Measurements from ENCODE around the gene DLST. TPM values are rescaled to one million over a fixed set of nuclear protein-coding genes. Genes with fewer than 3 reads are reported as not detected.
A peak's percentile ranks its signal among the peaks of the same experiment; 100 is the strongest.

The DLST gene
- polyA plus RNA-seq, 3 donors, result 6.7 to 76.5 (median 7.3) TPM

- WGBS (ENCODE audit: insufficient coverage), result 100% methylated on average over 3 of the region's 9 CpGs
- intact Hi-C loops (cut with micrococcal nuclease), result no loop called here
- Histone ChIP-seq H3K9ac (ENCODE audit: insufficient read depth, low read length, poor library complexity, severe bottlenecking) (no peak overlapping the region), H3K9me3 (replicated peaks in 1 of 2; ENCODE audit: control insufficient read depth in 1 of 2, insufficient read depth in 1 of 2, low read length in 2 of 2) (no peaks in the 10 kb centered on the region), H3K27me3 (ENCODE audit: control insufficient read depth in 2 of 2, insufficient read depth in 2 of 2, low read length in 2 of 2) (peaks cover 3 to 19% of the 10 kb centered on the region in 2 donors), H2AFZ (ENCODE audit: insufficient read depth, low read depth, low read length, poor library complexity, severe bottlenecking) (no peak overlapping the region), H3K4me3 (replicated peaks in 1 of 3; ENCODE audit: low read depth in 2 of 3, low read length in 3 of 3) (no peak overlapping the region), H3K4me2 (replicated peaks; ENCODE audit: extremely low read depth, low read length, poor library complexity, severe bottlenecking) (no peak overlapping the region), H3K4me1 (ENCODE audit: control insufficient read depth in 1 of 2, insufficient read depth in 2 of 2, low read length in 2 of 2) (peaks cover 14 to 18% of the 10 kb centered on the region in 2 donors), H3K79me2 (ENCODE audit: insufficient read depth, low read length) (no peaks in the 10 kb centered on the region), H3K36me3 (replicated peaks in 1 of 2; ENCODE audit: control insufficient read depth in 1 of 2, insufficient read depth in 2 of 2, low read length in 2 of 2) (no peaks in the 10 kb centered on the region), H3K27ac (ENCODE audit: low read depth in 1 of 2, low read length in 2 of 2) (no peak overlapping the region), H4K20me1 (ENCODE audit: insufficient read depth, low read length) (no peaks in the 10 kb centered on the region)
- H3K9me3 Mint-ChIP-seq, result peaks cover 0 to 3% (median 0%) of the 10 kb centered on the region in 7 donors
- peaks cover 10 to 33% (median 11%) of the 10 kb centered on the region in 3 donors for H3K27me3 Mint-ChIP-seq (ENCODE audit: low read depth in 3 of 3)
- TF ChIP-seq, protein P1, sequence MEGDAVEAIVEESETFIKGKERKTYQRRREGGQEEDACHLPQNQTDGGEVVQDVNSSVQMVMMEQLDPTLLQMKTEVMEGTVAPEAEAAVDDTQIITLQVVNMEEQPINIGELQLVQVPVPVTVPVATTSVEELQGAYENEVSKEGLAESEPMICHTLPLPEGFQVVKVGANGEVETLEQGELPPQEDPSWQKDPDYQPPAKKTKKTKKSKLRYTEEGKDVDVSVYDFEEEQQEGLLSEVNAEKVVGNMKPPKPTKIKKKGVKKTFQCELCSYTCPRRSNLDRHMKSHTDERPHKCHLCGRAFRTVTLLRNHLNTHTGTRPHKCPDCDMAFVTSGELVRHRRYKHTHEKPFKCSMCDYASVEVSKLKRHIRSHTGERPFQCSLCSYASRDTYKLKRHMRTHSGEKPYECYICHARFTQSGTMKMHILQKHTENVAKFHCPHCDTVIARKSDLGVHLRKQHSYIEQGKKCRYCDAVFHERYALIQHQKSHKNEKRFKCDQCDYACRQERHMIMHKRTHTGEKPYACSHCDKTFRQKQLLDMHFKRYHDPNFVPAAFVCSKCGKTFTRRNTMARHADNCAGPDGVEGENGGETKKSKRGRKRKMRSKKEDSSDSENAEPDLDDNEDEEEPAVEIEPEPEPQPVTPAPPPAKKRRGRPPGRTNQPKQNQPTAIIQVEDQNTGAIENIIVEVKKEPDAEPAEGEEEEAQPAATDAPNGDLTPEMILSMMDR (IDR thresholded peaks at IDR 0.05), result no peak
- H3K4me3 Mint-ChIP-seq, result no peak overlapping the region
- no peaks in the 10 kb centered on the region for H3K36me3 Mint-ChIP-seq
- H3K27ac Mint-ChIP-seq, result peak overlapping the region in 1 of 7 donors; percentile 50
- no peak for DNase-seq
- peaks cover 11% of the 10 kb centered on the region for H3K4me1 Mint-ChIP-seq
Observed at GRCh38 chr14:74950795-74951442, 69.2 kb downstream of the DLST start.

GRCh38 chr14:74951443-74952179, 69.9 kb downstream of the DLST start:
- H3K4me3 ChIP-seq (replicated peaks in 1 of 3; ENCODE audit: low read depth in 2 of 3, low read length in 3 of 3), result no peak overlapping the region
- TF ChIP-seq, protein P1 (IDR thresholded peaks at IDR 0.05), result no peak
- no peaks in the 10 kb centered on the region for H3K9me3 ChIP-seq (replicated peaks in 1 of 2; ENCODE audit: control insufficient read depth in 1 of 2, insufficient read depth in 1 of 2, low read length in 2 of 2)
- H4K20me1 ChIP-seq (ENCODE audit: insufficient read depth, low read length), result no peaks in the 10 kb centered on the region
- Mint-ChIP-seq H3K36me3 (no peaks in the 10 kb centered on the region), H3K9me3 (peaks cover 0 to 3% (median 0%) of the 10 kb centered on the region in 7 donors), H3K4me1 (peaks cover 5% of the 10 kb centered on the region), H3K27ac (no peak overlapping the region), H3K4me3 (no peak overlapping the region), H3K27me3 (ENCODE audit: low read depth in 3 of 3) (peaks cover 14 to 38% (median 18%) of the 10 kb centered on the region in 3 donors)
- no peaks in the 10 kb centered on the region for H3K79me2 ChIP-seq (ENCODE audit: insufficient read depth, low read length)
- no peak overlapping the region for H2AFZ ChIP-seq (ENCODE audit: insufficient read depth, low read depth, low read length, poor library complexity, severe bottlenecking)
- H3K27me3 ChIP-seq (ENCODE audit: control insufficient read depth in 2 of 2, insufficient read depth in 2 of 2, low read length in 2 of 2), result peaks cover 3 to 23% of the 10 kb centered on the region in 2 donors
- H3K9ac ChIP-seq (ENCODE audit: insufficient read depth, low read length, poor library complexity, severe bottlenecking), result no peak overlapping the region
- intact Hi-C loops (cut with micrococcal nuclease), result no loop called here
- H3K36me3 ChIP-seq (replicated peaks in 1 of 2; ENCODE audit: control insufficient read depth in 1 of 2, insufficient read depth in 2 of 2, low read length in 2 of 2), result no peaks in the 10 kb centered on the region
- no peak for DNase-seq
- H3K4me2 ChIP-seq (replicated peaks; ENCODE audit: extremely low read depth, low read length, poor library complexity, severe bottlenecking), result no peak overlapping the region
- H3K27ac ChIP-seq (ENCODE audit: low read depth in 1 of 2, low read length in 2 of 2), result no peak overlapping the region
- WGBS (ENCODE audit: insufficient coverage), result 70% methylated on average over 8 of the region's 15 CpGs
- H3K4me1 ChIP-seq (ENCODE audit: control insufficient read depth in 1 of 2, insufficient read depth in 2 of 2, low read length in 2 of 2), result peaks cover 9 to 13% of the 10 kb centered on the region in 2 donors
